PC-3 (cell line): ENCODE measurements around the gene BUD13.

Source experiments
- CTCF ChIP-seq: fragments of 300-600 bp; sonication (generic); conservative IDR thresholded peaks from 2 replicates; pipeline ENCODE4 v1.5.1; 2017; ENCODE audit warnings: antibody characterized with exemption, low read depth, mild to moderate bottlenecking, low read length
- EZH2 ChIP-seq: fragments of 300-600 bp; sonication (generic); IDR thresholded peaks from one replicate; pipeline ENCODE4 v1.6.1; 2017; ENCODE audit warnings: antibody characterized with exemption, mild to moderate bottlenecking, low read length; ENCODE audit not compliant: unreplicated experiment
- EZH2phosphoT487 ChIP-seq: fragments of 300-600 bp; sonication (generic); IDR thresholded peaks from 2 replicates; pipeline ENCODE4 v1.6.1; 2018; ENCODE audit warnings: mild to moderate bottlenecking, antibody characterized with exemption, low read length, borderline replicate concordance

DNA sequence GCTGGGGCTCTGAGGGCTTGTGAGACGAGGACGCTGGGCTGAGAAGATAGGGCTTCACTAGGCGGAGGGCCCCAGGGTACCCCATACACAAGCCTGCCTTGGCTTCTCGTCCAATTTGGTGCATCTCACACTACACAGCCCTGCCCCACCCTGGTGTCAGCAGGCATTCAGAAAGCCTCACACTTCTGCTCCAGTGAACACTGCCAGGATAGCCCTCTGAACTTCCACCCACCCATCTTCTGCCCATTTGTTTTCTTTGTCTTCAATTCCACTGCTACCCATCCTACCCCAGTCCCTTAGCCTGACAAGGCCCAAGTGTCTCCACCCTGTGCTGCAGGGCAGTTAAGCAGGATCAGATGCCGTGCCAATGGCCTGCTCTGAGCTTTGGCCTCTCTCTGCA lies 1.9 kb upstream of the BUD13 start:
- TF ChIP-seq CTCF (no peak), EZH2 (no peak), EZH2phosphoT487 (no peak)
